HepG2 (cell line): ENCODE data around the gene SPATS2. TPM values are rescaled to one million over a fixed set of nuclear protein-coding genes. Genes with fewer than 3 reads are reported as not detected.

Experiments used
- ATAC-seq: fragments of 200-7000 bp; cut with Tn5 transposase; 3 replicates; pipeline ENCODE4 v1.9.1; 2020; ENCODE audit warnings: mild to moderate bottlenecking, moderate library complexity
- BruUV-seq: library from RNA; stranded (reverse); fragments of 400-500 nt; replicated peaks from 2 replicates; lab custom pipeline; 2021; lab: Mats Ljungman, UMichigan
- CTCF ChIA-PET: fragments of 300-600 bp; formaldehyde crosslinking; extraction: SDS; loops from one replicate; lab custom pipeline; 2021; ENCODE audit warnings: low total read pairs, inconsistent platforms, low intra/inter-chr PET ratio; lab: Yijun Ruan, JAX
- POLR2A ChIA-PET: fragments of 350-600 bp; sonication (Branson Sonifier 250); formaldehyde crosslinking; loops from one replicate; lab custom pipeline; 2020; ENCODE audit warnings: antibody characterized with exemption, inconsistent platforms; lab: Yijun Ruan, JAX
- DNase-seq: peaks from one replicate; pipeline ENCODE4 v3.0.0-alpha.2; 2015; ENCODE audit warnings: low spot score
- FAIRE-seq: peaks from 3 replicates; lab custom pipeline; 2011; peaks lifted over from hg19 to GRCh38; lab: Jason Lieb, UNC
- H2AFZ ChIP-seq: one replicate; pipeline ENCODE4 v1.6.1; 2011; ENCODE audit warnings: low read length, inconsistent platforms
- H3K27ac ChIP-seq: fragments of 300-600 bp; 3 replicates; pipeline ENCODE4 v1.8.0; 2011; ENCODE audit warnings: mixed run types, mild to moderate bottlenecking, mixed read lengths, low read length, inconsistent platforms; ENCODE audit not compliant: insufficient read depth; ENCODE audit errors: extremely low read length
- H3K27me3 ChIP-seq, 2 experiments: fragments of 200-600 bp in 1 of 2; 2 replicates in 1 of 2; 3 replicates in 1 of 2; pipeline versions ENCODE4 v1.6.0 to v1.8.0; 2011; ENCODE audit warnings: low read length in 2 of 2, mild to moderate bottlenecking in 2 of 2, moderate library complexity in 2 of 2, inconsistent platforms in 1 of 2; ENCODE audit not compliant: insufficient read depth in 2 of 2, control insufficient read depth in 1 of 2
- H3K36me3 ChIP-seq, 2 experiments: fragments of 200-600 bp in 1 of 2; replicated peaks in 1 of 2; 2 replicates in 1 of 2; 3 replicates in 1 of 2; pipeline versions ENCODE4 v1.5.1 to v1.8.0; 2011; ENCODE audit warnings: low read length in 2 of 2, inconsistent platforms in 1 of 2; ENCODE audit not compliant: insufficient read depth in 2 of 2, control insufficient read depth in 1 of 2
- H3K4me1 ChIP-seq: 2 replicates; pipeline ENCODE4 v1.5.1; 2012; ENCODE audit warnings: low read length, inconsistent platforms; ENCODE audit not compliant: insufficient read depth
- H3K4me2 ChIP-seq: 2 replicates; pipeline ENCODE4 v1.6.0; 2011; ENCODE audit warnings: low read depth, low read length, inconsistent platforms
- H3K4me3 ChIP-seq, 3 experiments: fragments of 200-600 bp in 1 of 3; sonication (generic), shearing (Covaris generic) in 1 of 3; replicated peaks in 1 of 3; 2 replicates each; pipeline ENCODE4 v1.5.1; 2011 to 2016; ENCODE audit warnings: low read length in 3 of 3, inconsistent platforms in 2 of 3, low read depth in 2 of 3, mild to moderate bottlenecking in 2 of 3, control low read depth in 1 of 3, mixed read lengths in 1 of 3; ENCODE audit not compliant: insufficient read depth in 1 of 3
- H3K79me2 ChIP-seq: one replicate; pipeline ENCODE4 v1.6.1; 2011; ENCODE audit warnings: low read length, inconsistent platforms; ENCODE audit not compliant: insufficient read depth
- H3K9ac ChIP-seq: 2 replicates; pipeline ENCODE4 v1.6.0; 2011; ENCODE audit warnings: mild to moderate bottlenecking, low read depth, low read length, inconsistent platforms; ENCODE audit not compliant: insufficient read depth
- H3K9me3 ChIP-seq: 2 replicates; pipeline ENCODE4 v1.5.1; 2012; ENCODE audit warnings: mild to moderate bottlenecking, low read length
- H4K20me1 ChIP-seq: 2 replicates; pipeline ENCODE4 v1.6.0; 2011; ENCODE audit warnings: inconsistent platforms, mild to moderate bottlenecking, low read length, moderate library complexity; ENCODE audit not compliant: insufficient read depth
- AFF4 ChIP-seq: sonication (generic); formaldehyde crosslinking; IDR thresholded peaks from 2 replicates; pipeline ENCODE4 v1.4.0; 2020; ENCODE audit warnings: missing genetic modification reagents
- BCLAF1 ChIP-seq: fragments of 450-650 bp; IDR thresholded peaks from 2 replicates; pipeline ENCODE4 v1.6.1; 2017; ENCODE audit warnings: mild to moderate bottlenecking
- BHLHE40 ChIP-seq: IDR thresholded peaks from 2 replicates; pipeline ENCODE4 v1.6.1; 2011; ENCODE audit warnings: low read length, improper control_type of control experiment
- FOXC1 ChIP-seq: sonication (generic); formaldehyde crosslinking; IDR thresholded peaks from 2 replicates; pipeline ENCODE4 v1.8.0; 2022; ENCODE audit warnings: mild to moderate bottlenecking, missing genetic modification reagents, borderline replicate concordance
- GLI4 ChIP-seq: sonication (generic); formaldehyde crosslinking; IDR thresholded peaks from 2 replicates; pipeline ENCODE4 v1.5.1; 2020; ENCODE audit warnings: missing genetic modification reagents, mild to moderate bottlenecking, moderate library complexity, borderline replicate concordance
- NR1H2 ChIP-seq: sonication (generic); formaldehyde crosslinking; IDR thresholded peaks from 2 replicates; pipeline ENCODE4 v1.8.1; 2022; ENCODE audit warnings: low read depth, missing genetic modification reagents, borderline replicate concordance
- SAFB2 ChIP-seq: sonication (generic); formaldehyde crosslinking; IDR thresholded peaks from 2 replicates; pipeline ENCODE4 v1.5.1; 2020; ENCODE audit warnings: missing genetic modification reagents, low read depth, mild to moderate bottlenecking, borderline replicate concordance
- SALL1 ChIP-seq: sonication (generic); formaldehyde crosslinking; IDR thresholded peaks from 2 replicates; pipeline ENCODE4 v1.8.0; 2022; ENCODE audit warnings: mild to moderate bottlenecking, missing genetic modification reagents
- SIN3B ChIP-seq: fragments of 150-350 bp; IDR thresholded peaks from 2 replicates; pipeline ENCODE4 v1.6.1; 2014; ENCODE audit warnings: low read length
- SNRNP70 ChIP-seq: fragments of 200-400 bp; formaldehyde crosslinking; IDR thresholded peaks from 2 replicates; pipeline ENCODE4 v1.6.1; 2017; ENCODE audit warnings: mild to moderate bottlenecking, low read depth, low read length, moderate library complexity
- ZBTB38 ChIP-seq: sonication (generic); formaldehyde crosslinking; IDR thresholded peaks from 2 replicates; pipeline ENCODE4 v1.5.1; 2020; ENCODE audit warnings: mild to moderate bottlenecking, missing genetic modification reagents
- ZKSCAN8 ChIP-seq: IDR thresholded peaks from 2 replicates; pipeline ENCODE4 v1.6.1; 2016; ENCODE audit warnings: borderline replicate concordance, missing genetic modification reagents, missing compliant biosample characterization
- ZNF749 ChIP-seq: sonication (generic); formaldehyde crosslinking; IDR thresholded peaks from 2 replicates; pipeline ENCODE4 v1.8.0; 2022; ENCODE audit warnings: mild to moderate bottlenecking, missing genetic modification reagents, moderate library complexity, borderline replicate concordance
- WGBS: methylation state at CpG from one replicate; pipeline ENCODE4 v1.1.6; 2017; ENCODE audit warnings: low lambda C conversion rate; 5-methylcytosine and 5-hydroxymethylcytosine counted together
- in situ Hi-C: cut with HindIII; loops from 2 replicates; pipeline ENCODE4 v1.10.0; 2017; ENCODE audit warnings: low pct_unique_long_range_greater_than_20kb; ENCODE audit not compliant: extremely low pct_ligation_motif_present
- intact Hi-C: fragments of 100-400 bp; cut with micrococcal nuclease; formaldehyde crosslinking; loops from one replicate; pipeline ENCODE4 v1.10.0; 2022; ENCODE audit not compliant: unreplicated experiment
- polyA plus RNA-seq, 8 experiments: library from polyadenylated mRNA; depleted of rRNA in 3 of 8; stranded (reverse) in 7 of 8; unstranded in 1 of 8; fragments of >200 nt; fragmentation: Illumina TruSeq in 4 of 8; extraction: Trizol in 4 of 8; gene quantifications; 2 replicates each; pipeline versions ENCODE4 v1.2.1 to v1.2.3, GENCODE V29; 2011 to 2016; ENCODE audit warnings: low read depth in 4 of 8, missing spikeins in 1 of 8, mixed read lengths in 1 of 8; ENCODE audit not compliant: insufficient read depth in 1 of 8
- total RNA-seq, 5 experiments: library from RNA; depleted of rRNA; stranded (reverse); fragments of >200 nt; fragmentation: Illumina TruSeq; extraction: Trizol; gene quantifications; 2 replicates each; pipeline ENCODE4 v1.2.3, GENCODE V29; 2016; ENCODE audit warnings: low read depth in 1 of 5
- TF ChIP-seq, protein P1 (sequence below): sonication (generic); formaldehyde crosslinking; IDR thresholded peaks from 2 replicates; pipeline ENCODE4 v1.9.0; 2022; ENCODE audit warnings: missing genetic modification reagents, mild to moderate bottlenecking, borderline replicate concordance

The SPATS2 gene
- total and polyA plus RNA-seq, 2 of the 13 experiments (the other 11 are each of a cell fraction or from before 2014, with no cell fraction given): 19.3 to 28.1 TPM

DNA sequence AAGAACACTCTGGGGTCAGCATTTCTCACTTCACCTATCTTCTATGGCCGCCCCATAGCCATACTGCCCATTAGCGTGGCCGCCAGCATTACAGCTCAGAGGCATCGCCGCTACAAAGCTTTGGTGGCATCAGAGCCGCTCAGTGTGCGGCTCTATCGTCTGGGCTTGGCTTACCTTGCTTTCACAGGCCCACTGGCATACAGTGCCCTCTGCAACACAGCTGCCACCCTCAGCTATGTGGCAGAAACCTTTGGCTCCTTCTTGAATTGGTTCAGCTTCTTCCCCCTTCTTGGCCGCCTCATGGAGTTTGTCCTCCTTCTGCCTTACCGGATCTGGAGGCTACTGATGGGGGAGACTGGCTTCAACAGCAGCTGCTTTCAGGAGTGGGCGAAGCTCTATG, 18.0 kb upstream of the SPATS2 start:
- FAIRE-seq (no peak), DNase-seq (no peak), ATAC-seq (no peak)
- H3K4me2 ChIP-seq: peak overlapping the region; percentile 78
- H3K9me3 ChIP-seq: no peaks in the 10 kb centered on the region
- H3K27me3 ChIP-seq: peaks cover 6 to 24% of the 10 kb centered on the region in 2 experiments; a peak in 4 of 5 replicates
- 0 out of 2 replicates have a peak, but pooled peaks cover 2% of the 10 kb centered on the region for H4K20me1 ChIP-seq
- peaks cover 48% of the 10 kb centered on the region for H3K4me1 ChIP-seq
- in situ Hi-C loops (loop anchor here (10.0 kb wide), 1 partner anchor 64 kb away; no protein-coding TSS in a partner anchor), intact Hi-C loops (no loop called here)
- CTCF ChIA-PET: no interaction called here
- H3K27ac ChIP-seq: no peak overlapping the region
- WGBS: 95% methylated on average over 4 of the region's 11 CpGs
- H3K4me3 ChIP-seq: peak overlapping the region; percentile 32 to 86 (median 84)
- peak overlapping the region; percentile 90; the same call in 1 of the 2 replicates for H3K9ac ChIP-seq
- no TSS peak for BruUV-seq
- POLR2A ChIA-PET: interaction anchor here (1.0 to 4.5 kb wide), 5 partner anchors 9 to 104 kb away, joined by 3 to 41 read pairs (median 9); partner anchors contain the start of genes SPATS2 and TROAP
- H2AFZ ChIP-seq: no peak overlapping the region
- peaks cover 17% of the 10 kb centered on the region for H3K79me2 ChIP-seq
- peaks cover 2 to 3% of the 10 kb centered on the region in 2 experiments; a peak in 2 of 5 replicates for H3K36me3 ChIP-seq
- TF ChIP-seq FOXC1 (CRISPR knock-in tag) (no peak), ZKSCAN8 (CRISPR knock-in tag) (no peak), BHLHE40 (no peak), BCLAF1 (no peak), AFF4 (CRISPR knock-in tag) (no peak), ZNF749 (CRISPR knock-in tag) (no peak), SNRNP70 (no peak), NR1H2 (no peak), SIN3B (no peak), SAFB2 (CRISPR knock-in tag) (no peak), GLI4 (CRISPR knock-in tag) (no peak), ZBTB38 (peak; percentile 73; the same call in 1 of the 2 replicates), SALL1 (peak; percentile 20; the same call in 1 of the 2 replicates)
- TF ChIP-seq, protein P1, sequence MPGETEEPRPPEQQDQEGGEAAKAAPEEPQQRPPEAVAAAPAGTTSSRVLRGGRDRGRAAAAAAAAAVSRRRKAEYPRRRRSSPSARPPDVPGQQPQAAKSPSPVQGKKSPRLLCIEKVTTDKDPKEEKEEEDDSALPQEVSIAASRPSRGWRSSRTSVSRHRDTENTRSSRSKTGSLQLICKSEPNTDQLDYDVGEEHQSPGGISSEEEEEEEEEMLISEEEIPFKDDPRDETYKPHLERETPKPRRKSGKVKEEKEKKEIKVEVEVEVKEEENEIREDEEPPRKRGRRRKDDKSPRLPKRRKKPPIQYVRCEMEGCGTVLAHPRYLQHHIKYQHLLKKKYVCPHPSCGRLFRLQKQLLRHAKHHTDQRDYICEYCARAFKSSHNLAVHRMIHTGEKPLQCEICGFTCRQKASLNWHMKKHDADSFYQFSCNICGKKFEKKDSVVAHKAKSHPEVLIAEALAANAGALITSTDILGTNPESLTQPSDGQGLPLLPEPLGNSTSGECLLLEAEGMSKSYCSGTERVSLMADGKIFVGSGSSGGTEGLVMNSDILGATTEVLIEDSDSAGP (CRISPR knock-in tag): 0 out of 2 replicates have a peak, but pooled peaks have one; percentile 32
